HepG2 (cell line): ENCODE measurements around the gene DUS3L. TPM values are rescaled to one million over a fixed set of nuclear protein-coding genes. Genes with fewer than 3 reads are reported as not detected.

Experiments
- ATAC-seq: fragments of 200-7000 bp; cut with Tn5 transposase; 3 replicates; pipeline ENCODE4 v1.9.1; 2020; ENCODE audit warnings: mild to moderate bottlenecking, moderate library complexity
- BruUV-seq: library from RNA; stranded (reverse); fragments of 400-500 nt; replicated peaks from 2 replicates; lab custom pipeline; 2021; lab: Mats Ljungman, UMichigan
- CTCF ChIA-PET: fragments of 300-600 bp; formaldehyde crosslinking; extraction: SDS; loops from one replicate; lab custom pipeline; 2021; ENCODE audit warnings: low total read pairs, inconsistent platforms, low intra/inter-chr PET ratio; lab: Yijun Ruan, JAX
- POLR2A ChIA-PET: fragments of 350-600 bp; sonication (Branson Sonifier 250); formaldehyde crosslinking; loops from one replicate; lab custom pipeline; 2020; ENCODE audit warnings: antibody characterized with exemption, inconsistent platforms; lab: Yijun Ruan, JAX
- DNase-seq: peaks from one replicate; pipeline ENCODE4 v3.0.0-alpha.2; 2015; ENCODE audit warnings: low spot score
- FAIRE-seq: peaks from 3 replicates; lab custom pipeline; 2011; peaks lifted over from hg19 to GRCh38; lab: Jason Lieb, UNC
- H2AFZ ChIP-seq: one replicate; pipeline ENCODE4 v1.6.1; 2011; ENCODE audit warnings: low read length, inconsistent platforms
- H3K27ac ChIP-seq: fragments of 300-600 bp; 3 replicates; pipeline ENCODE4 v1.8.0; 2011; ENCODE audit warnings: mixed run types, mild to moderate bottlenecking, mixed read lengths, low read length, inconsistent platforms; ENCODE audit not compliant: insufficient read depth; ENCODE audit errors: extremely low read length
- H3K27me3 ChIP-seq, 2 experiments: fragments of 200-600 bp in 1 of 2; 2 replicates in 1 of 2; 3 replicates in 1 of 2; pipeline versions ENCODE4 v1.6.0 to v1.8.0; 2011; ENCODE audit warnings: low read length in 2 of 2, mild to moderate bottlenecking in 2 of 2, moderate library complexity in 2 of 2, inconsistent platforms in 1 of 2; ENCODE audit not compliant: insufficient read depth in 2 of 2, control insufficient read depth in 1 of 2
- H3K36me3 ChIP-seq, 2 experiments: fragments of 200-600 bp in 1 of 2; replicated peaks in 1 of 2; 2 replicates in 1 of 2; 3 replicates in 1 of 2; pipeline versions ENCODE4 v1.5.1 to v1.8.0; 2011; ENCODE audit warnings: low read length in 2 of 2, inconsistent platforms in 1 of 2; ENCODE audit not compliant: insufficient read depth in 2 of 2, control insufficient read depth in 1 of 2
- H3K4me1 ChIP-seq: 2 replicates; pipeline ENCODE4 v1.5.1; 2012; ENCODE audit warnings: low read length, inconsistent platforms; ENCODE audit not compliant: insufficient read depth
- H3K4me2 ChIP-seq: 2 replicates; pipeline ENCODE4 v1.6.0; 2011; ENCODE audit warnings: low read depth, low read length, inconsistent platforms
- H3K4me3 ChIP-seq, 3 experiments: fragments of 200-600 bp in 1 of 3; sonication (generic), shearing (Covaris generic) in 1 of 3; replicated peaks in 1 of 3; 2 replicates each; pipeline ENCODE4 v1.5.1; 2011 to 2016; ENCODE audit warnings: low read length in 3 of 3, inconsistent platforms in 2 of 3, low read depth in 2 of 3, mild to moderate bottlenecking in 2 of 3, control low read depth in 1 of 3, mixed read lengths in 1 of 3; ENCODE audit not compliant: insufficient read depth in 1 of 3
- H3K79me2 ChIP-seq: one replicate; pipeline ENCODE4 v1.6.1; 2011; ENCODE audit warnings: low read length, inconsistent platforms; ENCODE audit not compliant: insufficient read depth
- H3K9ac ChIP-seq: 2 replicates; pipeline ENCODE4 v1.6.0; 2011; ENCODE audit warnings: mild to moderate bottlenecking, low read depth, low read length, inconsistent platforms; ENCODE audit not compliant: insufficient read depth
- H3K9me3 ChIP-seq: 2 replicates; pipeline ENCODE4 v1.5.1; 2012; ENCODE audit warnings: mild to moderate bottlenecking, low read length
- H4K20me1 ChIP-seq: 2 replicates; pipeline ENCODE4 v1.6.0; 2011; ENCODE audit warnings: inconsistent platforms, mild to moderate bottlenecking, low read length, moderate library complexity; ENCODE audit not compliant: insufficient read depth
- BRD4 ChIP-seq: sonication (generic); formaldehyde crosslinking; IDR thresholded peaks from 2 replicates; pipeline ENCODE4 v1.4.0; 2020; ENCODE audit warnings: missing genetic modification reagents
- FOXA1 ChIP-seq, 2 experiments: fragments of 450-650 bp in 1 of 2; sonication (generic) in 1 of 2; formaldehyde crosslinking in 1 of 2; IDR thresholded peaks; 2 replicates each; pipeline versions ENCODE4 v1.4.0 to v1.6.1; 2016 to 2020; ENCODE audit warnings: missing genetic modification reagents in 1 of 2
- HNRNPH1 ChIP-seq: fragments of 200-400 bp; formaldehyde crosslinking; optimal IDR thresholded peaks from 2 replicates; pipeline ENCODE3; 2017; ENCODE audit warnings: mild to moderate bottlenecking, low read depth, low read length
- MBNL3 ChIP-seq: fragments of 250-450 bp; sonication (Bioruptor Pico); conservative IDR thresholded peaks from 2 replicates; pipeline ENCODE4 v1.8.0; 2022; ENCODE audit warnings: mild to moderate bottlenecking, inconsistent platforms
- MLLT10 ChIP-seq: sonication (generic); formaldehyde crosslinking; IDR thresholded peaks from 2 replicates; pipeline ENCODE4 v1.4.0; 2020; ENCODE audit warnings: missing genetic modification reagents
- PCBP1 ChIP-seq: fragments of 200-400 bp; formaldehyde crosslinking; IDR thresholded peaks from 2 replicates; pipeline ENCODE4 v1.6.1; 2017; ENCODE audit warnings: mild to moderate bottlenecking, low read depth, low read length, borderline replicate concordance
- RXRA ChIP-seq: sonication (generic); formaldehyde crosslinking; IDR thresholded peaks from 2 replicates; pipeline ENCODE4 v1.5.1; 2020; ENCODE audit warnings: missing genetic modification reagents
- XBP1 ChIP-seq: sonication (generic); formaldehyde crosslinking; IDR thresholded peaks from 2 replicates; pipeline ENCODE4 v1.5.0; 2020; ENCODE audit warnings: missing genetic modification reagents
- ZNF124 ChIP-seq: sonication (generic); formaldehyde crosslinking; IDR thresholded peaks from 2 replicates; pipeline ENCODE4 v1.4.0; 2020; ENCODE audit warnings: missing genetic modification reagents
- ZNF138 ChIP-seq: sonication (generic); formaldehyde crosslinking; IDR thresholded peaks from 2 replicates; pipeline ENCODE4 v1.5.0; 2020; ENCODE audit warnings: mild to moderate bottlenecking, low read depth, missing genetic modification reagents
- ZNF331 ChIP-seq: sonication (generic); formaldehyde crosslinking; IDR thresholded peaks from 2 replicates; pipeline ENCODE4 v1.4.0; 2020; ENCODE audit warnings: missing genetic modification reagents
- ZNF501 ChIP-seq: sonication (generic); formaldehyde crosslinking; IDR thresholded peaks from 2 replicates; pipeline ENCODE4 v1.5.1; 2020; ENCODE audit warnings: mild to moderate bottlenecking, moderate library complexity, missing genetic modification reagents
- ZNF558 ChIP-seq: sonication (generic); formaldehyde crosslinking; IDR thresholded peaks from 2 replicates; pipeline ENCODE4 v1.9.0; 2022; ENCODE audit warnings: mild to moderate bottlenecking, missing genetic modification reagents, borderline replicate concordance
- ZNF572 ChIP-seq: sonication (generic); formaldehyde crosslinking; IDR thresholded peaks from 2 replicates; pipeline ENCODE4 v1.5.1; 2020; ENCODE audit warnings: mild to moderate bottlenecking, missing genetic modification reagents
- ZNF629 ChIP-seq: sonication (generic); formaldehyde crosslinking; conservative IDR thresholded peaks from 2 replicates; pipeline ENCODE4 v1.5.0; 2020; ENCODE audit warnings: missing genetic modification reagents
- WGBS: methylation state at CpG from one replicate; pipeline ENCODE4 v1.1.6; 2017; ENCODE audit warnings: low lambda C conversion rate; 5-methylcytosine and 5-hydroxymethylcytosine counted together
- in situ Hi-C: cut with HindIII; loops from 2 replicates; pipeline ENCODE4 v1.10.0; 2017; ENCODE audit warnings: low pct_unique_long_range_greater_than_20kb; ENCODE audit not compliant: extremely low pct_ligation_motif_present
- intact Hi-C: fragments of 100-400 bp; cut with micrococcal nuclease; formaldehyde crosslinking; loops from one replicate; pipeline ENCODE4 v1.10.0; 2022; ENCODE audit not compliant: unreplicated experiment
- polyA plus RNA-seq, 8 experiments: library from polyadenylated mRNA; depleted of rRNA in 3 of 8; stranded (reverse) in 7 of 8; unstranded in 1 of 8; fragments of >200 nt; fragmentation: Illumina TruSeq in 4 of 8; extraction: Trizol in 4 of 8; gene quantifications; 2 replicates each; pipeline versions ENCODE4 v1.2.1 to v1.2.3, GENCODE V29; 2011 to 2016; ENCODE audit warnings: low read depth in 4 of 8, missing spikeins in 1 of 8, mixed read lengths in 1 of 8; ENCODE audit not compliant: insufficient read depth in 1 of 8
- total RNA-seq, 5 experiments: library from RNA; depleted of rRNA; stranded (reverse); fragments of >200 nt; fragmentation: Illumina TruSeq; extraction: Trizol; gene quantifications; 2 replicates each; pipeline ENCODE4 v1.2.3, GENCODE V29; 2016; ENCODE audit warnings: low read depth in 1 of 5
- TF ChIP-seq, protein P1 (sequence below): IDR thresholded peaks from 2 replicates; pipeline ENCODE4 v1.6.1; 2016; ENCODE audit warnings: control low read depth
- TF ChIP-seq, protein P2 (sequence below): IDR thresholded peaks from 2 replicates; pipeline ENCODE4 v1.6.1; 2018; ENCODE audit warnings: missing genetic modification reagents, mild to moderate bottlenecking, missing compliant biosample characterization
- TF ChIP-seq, protein P3 (sequence below): sonication (generic); formaldehyde crosslinking; IDR thresholded peaks from 2 replicates; pipeline ENCODE4 v1.4.0; 2020; ENCODE audit warnings: missing genetic modification reagents, mild to moderate bottlenecking, borderline replicate concordance

DUS3L gene
- total and polyA plus RNA-seq, 2 of the 13 experiments (the other 11 are each of a cell fraction or from before 2014, with no cell fraction given) = 13.3 to 25.1 TPM

DNA sequence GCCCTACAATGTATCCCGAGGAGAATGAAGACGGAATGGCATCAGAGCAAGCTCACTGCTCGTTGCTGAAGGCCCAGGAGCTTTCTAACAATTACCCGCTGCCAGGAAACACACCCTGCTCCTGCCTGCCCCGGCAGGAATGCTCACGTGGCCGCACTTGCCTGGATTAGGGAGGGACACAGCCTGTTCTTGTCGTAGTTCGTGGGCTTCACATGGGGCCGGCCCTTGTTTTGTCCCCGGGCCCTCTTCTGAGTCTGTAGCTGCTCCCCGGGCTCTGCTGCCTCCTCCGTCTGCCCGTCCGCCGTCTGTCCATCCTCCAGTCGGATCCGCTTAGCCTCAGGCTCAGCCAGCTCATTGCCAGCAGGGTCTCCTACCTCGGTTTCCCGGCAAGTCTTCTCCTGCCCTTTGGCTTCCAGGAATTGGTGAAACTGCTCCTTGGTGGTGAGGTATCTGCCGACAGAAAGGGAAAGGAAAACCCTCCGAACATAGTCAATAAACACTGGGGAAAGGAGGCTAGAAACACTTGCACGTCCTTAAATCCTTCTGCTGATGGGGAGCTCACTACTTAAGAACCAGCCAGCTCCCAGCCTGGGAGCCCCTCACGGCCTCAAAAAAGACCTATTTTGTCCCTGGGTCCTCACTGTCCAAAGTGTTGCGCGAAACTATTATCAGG lies 941 bp downstream of the DUS3L start:
- ChIA-PET CTCF (no interaction called here), POLR2A (interaction anchor here (1.2 to 2.0 kb wide), 9 partner anchors 9 to 114 kb away, joined by 3 to 7 read pairs (median 4); partner anchors contain the start of genes CATSPERD, LONP1 and NDUFA11)
- H3K4me1 ChIP-seq = peaks cover 29% of the 10 kb centered on the region
- H3K9ac ChIP-seq = peak overlapping the region; percentile 86
- intact Hi-C loops = loop anchor here (2.0 kb wide), 1 partner anchor 71 kb away; no protein-coding TSS in a partner anchor
- H3K36me3 ChIP-seq = peaks cover 17 to 40% of the 10 kb centered on the region in 2 experiments; a peak in 4 of 5 replicates
- no peak overlapping the region for H2AFZ ChIP-seq
- no peaks in the 10 kb centered on the region for H4K20me1 ChIP-seq
- no peaks in the 10 kb centered on the region for H3K9me3 ChIP-seq
- in situ Hi-C loops = no loop called here
- H3K4me2 ChIP-seq = peak overlapping the region; percentile 92
- peak overlapping the region; percentile 50 to 79 (median 63) for H3K4me3 ChIP-seq
- WGBS = 87% methylated on average over 22 of the region's 26 CpGs
- no TSS peak for BruUV-seq
- no peak for FAIRE-seq
- no peak for DNase-seq
- no peak for ATAC-seq
- H3K27me3 ChIP-seq = no peaks in the 10 kb centered on the region
- no peaks in the 10 kb centered on the region for H3K79me2 ChIP-seq
- H3K27ac ChIP-seq = peak overlapping the region; percentile 93
- TF ChIP-seq ZNF124 (no peak), ZNF501 (CRISPR knock-in tag) (no peak), ZNF558 (no peak), ZNF138 (CRISPR knock-in tag) (no peak), MBNL3 (CRISPR knock-in tag) (no peak), ZNF331 (CRISPR knock-in tag) (no peak), BRD4 (no peak), RXRA (CRISPR knock-in tag) (no peak), XBP1 (no peak), MLLT10 (CRISPR knock-in tag) (no peak), FOXA1 (IDR thresholded peaks at IDR 0.05) (no peak), FOXA1 (CRISPR knock-in tag; IDR thresholded peaks at IDR 0.05) (no peak), ZNF572 (CRISPR knock-in tag) (0 out of 2 replicates have a peak, but pooled peaks have one; percentile 89), ZNF629 (CRISPR knock-in tag) (no peak), PCBP1 (0 out of 2 replicates have a peak, but pooled peaks have one; percentile 3), HNRNPH1 (no peak)
- TF ChIP-seq, protein P1, sequence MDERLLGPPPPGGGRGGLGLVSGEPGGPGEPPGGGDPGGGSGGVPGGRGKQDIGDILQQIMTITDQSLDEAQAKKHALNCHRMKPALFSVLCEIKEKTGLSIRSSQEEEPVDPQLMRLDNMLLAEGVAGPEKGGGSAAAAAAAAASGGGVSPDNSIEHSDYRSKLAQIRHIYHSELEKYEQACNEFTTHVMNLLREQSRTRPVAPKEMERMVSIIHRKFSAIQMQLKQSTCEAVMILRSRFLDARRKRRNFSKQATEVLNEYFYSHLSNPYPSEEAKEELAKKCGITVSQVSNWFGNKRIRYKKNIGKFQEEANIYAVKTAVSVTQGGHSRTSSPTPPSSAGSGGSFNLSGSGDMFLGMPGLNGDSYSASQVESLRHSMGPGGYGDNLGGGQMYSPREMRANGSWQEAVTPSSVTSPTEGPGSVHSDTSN (CRISPR knock-in tag) = no peak
- TF ChIP-seq, protein P2, sequence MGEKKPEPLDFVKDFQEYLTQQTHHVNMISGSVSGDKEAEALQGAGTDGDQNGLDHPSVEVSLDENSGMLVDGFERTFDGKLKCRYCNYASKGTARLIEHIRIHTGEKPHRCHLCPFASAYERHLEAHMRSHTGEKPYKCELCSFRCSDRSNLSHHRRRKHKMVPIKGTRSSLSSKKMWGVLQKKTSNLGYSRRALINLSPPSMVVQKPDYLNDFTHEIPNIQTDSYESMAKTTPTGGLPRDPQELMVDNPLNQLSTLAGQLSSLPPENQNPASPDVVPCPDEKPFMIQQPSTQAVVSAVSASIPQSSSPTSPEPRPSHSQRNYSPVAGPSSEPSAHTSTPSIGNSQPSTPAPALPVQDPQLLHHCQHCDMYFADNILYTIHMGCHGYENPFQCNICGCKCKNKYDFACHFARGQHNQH (CRISPR knock-in tag) = no peak
- TF ChIP-seq, protein P3, sequence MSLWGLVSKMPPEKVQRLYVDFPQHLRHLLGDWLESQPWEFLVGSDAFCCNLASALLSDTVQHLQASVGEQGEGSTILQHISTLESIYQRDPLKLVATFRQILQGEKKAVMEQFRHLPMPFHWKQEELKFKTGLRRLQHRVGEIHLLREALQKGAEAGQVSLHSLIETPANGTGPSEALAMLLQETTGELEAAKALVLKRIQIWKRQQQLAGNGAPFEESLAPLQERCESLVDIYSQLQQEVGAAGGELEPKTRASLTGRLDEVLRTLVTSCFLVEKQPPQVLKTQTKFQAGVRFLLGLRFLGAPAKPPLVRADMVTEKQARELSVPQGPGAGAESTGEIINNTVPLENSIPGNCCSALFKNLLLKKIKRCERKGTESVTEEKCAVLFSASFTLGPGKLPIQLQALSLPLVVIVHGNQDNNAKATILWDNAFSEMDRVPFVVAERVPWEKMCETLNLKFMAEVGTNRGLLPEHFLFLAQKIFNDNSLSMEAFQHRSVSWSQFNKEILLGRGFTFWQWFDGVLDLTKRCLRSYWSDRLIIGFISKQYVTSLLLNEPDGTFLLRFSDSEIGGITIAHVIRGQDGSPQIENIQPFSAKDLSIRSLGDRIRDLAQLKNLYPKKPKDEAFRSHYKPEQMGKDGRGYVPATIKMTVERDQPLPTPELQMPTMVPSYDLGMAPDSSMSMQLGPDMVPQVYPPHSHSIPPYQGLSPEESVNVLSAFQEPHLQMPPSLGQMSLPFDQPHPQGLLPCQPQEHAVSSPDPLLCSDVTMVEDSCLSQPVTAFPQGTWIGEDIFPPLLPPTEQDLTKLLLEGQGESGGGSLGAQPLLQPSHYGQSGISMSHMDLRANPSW (CRISPR knock-in tag) = 0 out of 2 replicates have a peak, but pooled peaks have one; percentile 8
